B cell (primary cell): ENCODE measurements around the gene SMIM1. TPM values are rescaled to one million over a fixed set of nuclear protein-coding genes. Genes with fewer than 3 reads are reported as not detected.

Experiments used
- ATAC-seq: fragments of 200-7000 bp; cut with Tn5 transposase; one replicate; pipeline ENCODE4 v1.10.0; 2021; ENCODE audit warnings: low read depth, mild to moderate bottlenecking, moderate number of reproducible peaks, moderate library complexity
- CTCF ChIA-PET: fragments of 350-600 bp; sonication (Branson Sonifier 250); formaldehyde crosslinking; loops from one replicate; lab custom pipeline; 2021; ENCODE audit warnings: antibody characterized with exemption, inconsistent platforms; lab: Charles Lee
- POLR2A ChIA-PET: fragments of 350-600 bp; sonication (Branson Sonifier 250); formaldehyde crosslinking; loops from one replicate; lab custom pipeline; 2021; ENCODE audit warnings: antibody characterized with exemption; lab: Charles Lee
- DNase-seq: peaks from one replicate; pipeline ENCODE4 v3.0.0; 2013
- H2AFZ ChIP-seq: 2 replicates; pipeline ENCODE4 v1.6.1; 2012; ENCODE audit warnings: mild to moderate bottlenecking, low read depth, low read length; ENCODE audit not compliant: insufficient read depth, poor library complexity, severe bottlenecking
- H3K27ac ChIP-seq, 2 donors: 1 replicate in 1 of 2; 2 replicates in 1 of 2; pipeline ENCODE4 v1.5.1; 2012 to 2013; ENCODE audit warnings: low read length in 2 of 2, mild to moderate bottlenecking in 2 of 2, moderate library complexity in 1 of 2
- H3K27me3 ChIP-seq, 4 experiments: fragments of 200-600 bp in 1 of 4; sonication (generic) in 1 of 4; replicated peaks in 1 of 4; 1 replicate in 2 of 4; 2 replicates in 2 of 4; pipeline versions ENCODE4 v1.6.1 to v1.7.0; 2013 to 2016; ENCODE audit warnings: low read length in 3 of 4, mild to moderate bottlenecking in 2 of 4, mixed read lengths in 1 of 4, moderate library complexity in 1 of 4; ENCODE audit not compliant: insufficient read depth in 4 of 4, control insufficient read depth in 3 of 4; ENCODE audit errors: control extremely low read depth in 1 of 4
- H3K36me3 ChIP-seq, 2 experiments: replicated peaks in 1 of 2; 1 replicate in 1 of 2; 2 replicates in 1 of 2; pipeline versions ENCODE4 v1.6.1 to v1.7.1; 2013; ENCODE audit warnings: low read length in 1 of 2; ENCODE audit not compliant: insufficient read depth in 2 of 2, control insufficient read depth in 1 of 2; ENCODE audit errors: control extremely low read depth in 1 of 2, extremely low read depth in 1 of 2
- H3K4me1 ChIP-seq, 2 donors: fragments of 200-600 bp in 1 of 2; sonication (generic) in 1 of 2; 1 replicate in 1 of 2; 2 replicates in 1 of 2; pipeline versions ENCODE4 v1.5.1 to v1.6.1; 2013 to 2017; ENCODE audit warnings: low read length in 2 of 2; ENCODE audit not compliant: control insufficient read depth in 2 of 2, insufficient read depth in 2 of 2
- H3K4me2 ChIP-seq: replicated peaks from 2 replicates; pipeline ENCODE3; 2012; ENCODE audit warnings: mild to moderate bottlenecking, low read depth, low read length; ENCODE audit not compliant: poor library complexity, severe bottlenecking
- H3K4me3 ChIP-seq, 5 experiments: fragments of 200-600 bp in 1 of 5; sonication (generic) in 1 of 5; 1 replicate in 3 of 5; 2 replicates in 2 of 5; pipeline versions ENCODE4 v1.5.1 to v1.7.0; 2011 to 2016; ENCODE audit warnings: low read length in 4 of 5, mild to moderate bottlenecking in 4 of 5, low read depth in 2 of 5, control low read depth in 1 of 5, moderate library complexity in 1 of 5; ENCODE audit not compliant: insufficient read depth in 1 of 5; ENCODE audit errors: control extremely low read depth in 1 of 5, extremely low read depth in 1 of 5
- H3K79me2 ChIP-seq: fragments of 200-600 bp; sonication (generic); one replicate; pipeline ENCODE4 v1.6.0; 2016; ENCODE audit warnings: low read length; ENCODE audit not compliant: control insufficient read depth, insufficient read depth
- H3K9ac ChIP-seq: fragments of 200-600 bp; sonication (generic); 2 replicates; pipeline ENCODE4 v1.6.1; 2017; ENCODE audit warnings: mild to moderate bottlenecking, low read length, moderate library complexity
- H3K9me3 ChIP-seq, 3 donors: one replicate each; pipeline versions ENCODE4 v1.6.1 to v1.7.1; 2013; ENCODE audit warnings: low read length in 2 of 3; ENCODE audit not compliant: control insufficient read depth in 2 of 3, insufficient read depth in 1 of 3; ENCODE audit errors: control extremely low read depth in 1 of 3
- H4K20me1 ChIP-seq: 2 replicates; pipeline ENCODE4 v1.6.0; 2012; ENCODE audit warnings: mild to moderate bottlenecking, low read length; ENCODE audit not compliant: insufficient read depth, control insufficient read depth, poor library complexity, severe bottlenecking
- H3K27ac Mint-ChIP-seq: one replicate; pipeline ENCODE4 v1.8.0; 2021; ENCODE audit warnings: mixed read lengths
- H3K27me3 Mint-ChIP-seq: one replicate; pipeline ENCODE4 v1.8.0; 2021; ENCODE audit warnings: mixed read lengths
- H3K4me1 Mint-ChIP-seq: one replicate; pipeline ENCODE4 v1.8.0; 2021; ENCODE audit warnings: mixed read lengths
- H3K4me3 Mint-ChIP-seq: one replicate; pipeline ENCODE4 v1.8.0; 2021; ENCODE audit warnings: mixed read lengths
- H3K9me3 Mint-ChIP-seq: one replicate; pipeline ENCODE4 v1.8.0; 2022; ENCODE audit warnings: mixed read lengths; ENCODE audit not compliant: insufficient read depth
- EZH2 ChIP-seq: IDR thresholded peaks from 2 replicates; pipeline ENCODE4 v1.6.1; 2012; ENCODE audit warnings: borderline replicate concordance, low read depth, mild to moderate bottlenecking, moderate library complexity, low read length; ENCODE audit not compliant: insufficient read depth, poor library complexity, severe bottlenecking
- WGBS: methylation state at CpG from one replicate; pipeline ENCODE4 v1.1.5; 2013; ENCODE audit warnings: missing lambda C conversion rate; ENCODE audit not compliant: insufficient coverage; 5-methylcytosine and 5-hydroxymethylcytosine counted together
- intact Hi-C: fragments of 100-400 bp; cut with micrococcal nuclease; formaldehyde crosslinking; loops from one replicate; pipeline ENCODE4 v1.10.0; 2022
- polyA plus RNA-seq: library from polyadenylated mRNA; depleted of rRNA; stranded (reverse); fragments of >200 nt; gene quantifications from 2 replicates; pipeline ENCODE4 v1.2.3, GENCODE V29; 2012
- total RNA-seq, 2 donors: library from RNA; stranded (reverse); fragments of 120-200 nt in 1 of 2; gene quantifications; 1 replicate in 1 of 2; 2 replicates in 1 of 2; pipeline versions ENCODE4 v1.2.3 to v1.2.4, GENCODE V29; 2013 to 2022
- TF ChIP-seq, protein P1 (sequence below): fragments of 200-600 bp; IDR thresholded peaks from one replicate; pipeline ENCODE4 v1.8.0; 2022; ENCODE audit warnings: antibody characterized with exemption, mild to moderate bottlenecking

The SMIM1 gene
- total and polyA plus RNA-seq, 2 donors (not counting 1 experiment from before 2014, with no cell fraction given) = 2.6 to 9.0 TPM

DNA sequence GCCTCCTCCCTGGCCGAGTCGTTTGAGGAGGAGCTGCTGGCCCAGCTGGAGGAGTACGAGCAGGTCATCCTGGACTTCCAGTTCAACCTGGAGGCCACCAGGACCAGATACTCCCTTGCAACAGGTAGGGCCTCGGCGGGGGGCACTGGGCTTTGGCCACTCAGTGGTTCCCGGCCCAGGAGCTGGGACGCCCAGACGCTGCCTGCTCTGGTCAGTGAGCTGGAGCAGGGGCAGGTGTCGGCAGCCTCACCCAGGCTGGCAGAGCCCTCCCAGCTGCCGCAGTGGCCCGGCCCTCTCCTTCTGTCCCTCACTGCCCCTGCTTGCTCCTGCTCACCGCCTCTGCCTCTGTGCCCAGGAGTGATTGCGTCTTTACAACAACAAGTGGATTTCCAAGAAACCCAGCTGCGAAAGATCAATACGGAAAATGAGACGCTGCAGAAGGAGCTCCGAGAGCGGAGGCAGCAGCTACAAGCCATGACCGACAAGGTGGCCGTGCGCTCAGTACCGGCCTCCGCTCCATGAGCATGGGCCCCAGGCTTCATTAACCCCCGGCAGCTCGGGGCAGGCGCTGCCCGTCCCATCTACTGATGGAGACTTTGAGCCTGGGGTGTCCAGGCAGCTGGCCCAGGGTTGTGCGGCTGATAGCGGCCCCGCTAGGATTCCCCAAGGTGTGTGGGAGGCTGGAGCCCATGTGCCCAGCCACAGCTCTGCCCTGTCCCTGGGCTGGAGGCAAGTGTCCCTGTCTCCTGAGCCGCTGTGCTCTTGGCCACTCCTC is 9.0 kb upstream of the SMIM1 start:
- Histone ChIP-seq H3K4me1 (no peaks in the 10 kb centered on the region), H3K4me3 (no peak overlapping the region), H3K79me2 (no peaks in the 10 kb centered on the region), H3K9me3 (peaks cover 0 to 12% (median 0%) of the 10 kb centered on the region in 3 donors), H3K27me3 (peaks cover 0 to 5% (median 0%) of the 10 kb centered on the region in 4 experiments), H3K36me3 (no peaks in the 10 kb centered on the region), H3K27ac (no peak overlapping the region), H3K9ac (no peak overlapping the region), H2AFZ (no peak overlapping the region), H3K4me2 (no peak overlapping the region), H4K20me1 (no peaks in the 10 kb centered on the region)
- ChIA-PET CTCF (no interaction called here), POLR2A (no interaction called here)
- DNase-seq = no peak
- no peaks in the 10 kb centered on the region for H3K9me3 Mint-ChIP-seq
- H3K4me3 Mint-ChIP-seq = no peak overlapping the region
- TF ChIP-seq EZH2 = no peak
- TF ChIP-seq, protein P1, sequence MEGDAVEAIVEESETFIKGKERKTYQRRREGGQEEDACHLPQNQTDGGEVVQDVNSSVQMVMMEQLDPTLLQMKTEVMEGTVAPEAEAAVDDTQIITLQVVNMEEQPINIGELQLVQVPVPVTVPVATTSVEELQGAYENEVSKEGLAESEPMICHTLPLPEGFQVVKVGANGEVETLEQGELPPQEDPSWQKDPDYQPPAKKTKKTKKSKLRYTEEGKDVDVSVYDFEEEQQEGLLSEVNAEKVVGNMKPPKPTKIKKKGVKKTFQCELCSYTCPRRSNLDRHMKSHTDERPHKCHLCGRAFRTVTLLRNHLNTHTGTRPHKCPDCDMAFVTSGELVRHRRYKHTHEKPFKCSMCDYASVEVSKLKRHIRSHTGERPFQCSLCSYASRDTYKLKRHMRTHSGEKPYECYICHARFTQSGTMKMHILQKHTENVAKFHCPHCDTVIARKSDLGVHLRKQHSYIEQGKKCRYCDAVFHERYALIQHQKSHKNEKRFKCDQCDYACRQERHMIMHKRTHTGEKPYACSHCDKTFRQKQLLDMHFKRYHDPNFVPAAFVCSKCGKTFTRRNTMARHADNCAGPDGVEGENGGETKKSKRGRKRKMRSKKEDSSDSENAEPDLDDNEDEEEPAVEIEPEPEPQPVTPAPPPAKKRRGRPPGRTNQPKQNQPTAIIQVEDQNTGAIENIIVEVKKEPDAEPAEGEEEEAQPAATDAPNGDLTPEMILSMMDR = no peak
- 94% methylated on average over 31 of the region's 31 CpGs for WGBS
- peaks cover 50% of the 10 kb centered on the region for H3K27me3 Mint-ChIP-seq
- intact Hi-C loops = no loop called here
- no peaks in the 10 kb centered on the region for H3K4me1 Mint-ChIP-seq
- no peak overlapping the region for H3K27ac Mint-ChIP-seq
- ATAC-seq = no peak

DNA sequence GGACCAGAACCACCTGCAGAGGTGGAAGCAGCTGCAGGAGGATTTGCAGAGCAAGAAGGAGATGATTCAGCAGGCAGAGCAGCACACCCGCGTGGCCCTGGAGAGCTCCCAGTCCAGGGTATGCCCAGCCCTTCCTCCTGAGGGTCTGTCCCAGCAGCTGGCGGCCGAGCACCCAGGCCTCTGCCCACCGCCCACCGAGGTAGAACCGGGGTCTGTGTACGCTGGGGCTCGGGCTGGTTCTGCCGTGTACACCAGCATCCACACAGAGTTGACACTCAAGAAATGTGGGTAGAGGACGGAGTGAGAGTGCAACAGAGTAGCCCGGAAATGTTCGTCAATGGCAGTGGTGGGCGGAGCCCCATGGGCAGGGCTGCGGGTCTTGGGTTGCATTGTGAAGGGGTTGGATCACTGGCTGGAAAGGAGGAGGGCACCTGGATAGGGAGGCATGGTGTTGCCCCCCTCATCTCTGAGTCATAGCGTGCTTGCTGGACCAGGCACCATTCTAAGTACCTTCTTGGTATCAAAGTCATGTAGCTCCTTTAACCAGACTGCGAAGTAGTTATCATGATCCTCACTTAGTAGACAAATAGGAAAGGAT is 5.1 kb upstream of the SMIM1 start:
- WGBS = 96% methylated on average over 13 of the region's 17 CpGs
- intact Hi-C loops = no loop called here
- H2AFZ ChIP-seq = no peak overlapping the region
- peaks cover 7 to 11% of the 10 kb centered on the region in 2 donors for H3K4me1 ChIP-seq
- Mint-ChIP-seq H3K27ac (no peak overlapping the region), H3K27me3 (peaks cover 28% of the 10 kb centered on the region), H3K4me1 (peaks cover 8% of the 10 kb centered on the region), H3K9me3 (no peaks in the 10 kb centered on the region), H3K4me3 (no peak overlapping the region)
- ATAC-seq (no peak), DNase-seq (no peak)
- no peaks in the 10 kb centered on the region for H3K36me3 ChIP-seq
- peaks cover 0 to 3% (median 0%) of the 10 kb centered on the region in 3 donors for H3K9me3 ChIP-seq
- no peaks in the 10 kb centered on the region for H3K27me3 ChIP-seq
- POLR2A ChIA-PET = no interaction called here
- H3K79me2 ChIP-seq = no peaks in the 10 kb centered on the region
- no peak overlapping the region for H3K9ac ChIP-seq
- no peak overlapping the region for H3K4me2 ChIP-seq
- CTCF ChIA-PET = interaction anchor here (0.7 to 1.4 kb wide), 2 partner anchors 37 to 43 kb away, joined by 4 read pairs; no protein-coding TSS in a partner anchor
- TF ChIP-seq EZH2 = no peak
- TF ChIP-seq, protein P1 = no peak
- no peak overlapping the region for H3K4me3 ChIP-seq
- no peaks in the 10 kb centered on the region for H4K20me1 ChIP-seq
- no peak overlapping the region for H3K27ac ChIP-seq
